Testis (tissue), 2 donors: ENCODE results near the gene CACNA1C.

ENCODE experiments used
- POLR2A ChIP-seq: fragments of 450-650 bp; IDR thresholded peaks from one replicate; pipeline ENCODE4 v1.6.1; 2017; ENCODE audit warnings: antibody characterized with exemption, mild to moderate bottlenecking, moderate library complexity
- TF ChIP-seq, protein P1 (sequence below), 3 experiments: fragments of 450-650 bp in 2 of 3; fragments of 200-600 bp in 1 of 3; sonication (generic) in 1 of 3; IDR thresholded peaks; one replicate each; pipeline ENCODE4 v1.5.1; 2016 to 2019; ENCODE audit warnings: antibody characterized with exemption in 3 of 3, mild to moderate bottlenecking in 2 of 3, moderate library complexity in 1 of 3

DNA sequence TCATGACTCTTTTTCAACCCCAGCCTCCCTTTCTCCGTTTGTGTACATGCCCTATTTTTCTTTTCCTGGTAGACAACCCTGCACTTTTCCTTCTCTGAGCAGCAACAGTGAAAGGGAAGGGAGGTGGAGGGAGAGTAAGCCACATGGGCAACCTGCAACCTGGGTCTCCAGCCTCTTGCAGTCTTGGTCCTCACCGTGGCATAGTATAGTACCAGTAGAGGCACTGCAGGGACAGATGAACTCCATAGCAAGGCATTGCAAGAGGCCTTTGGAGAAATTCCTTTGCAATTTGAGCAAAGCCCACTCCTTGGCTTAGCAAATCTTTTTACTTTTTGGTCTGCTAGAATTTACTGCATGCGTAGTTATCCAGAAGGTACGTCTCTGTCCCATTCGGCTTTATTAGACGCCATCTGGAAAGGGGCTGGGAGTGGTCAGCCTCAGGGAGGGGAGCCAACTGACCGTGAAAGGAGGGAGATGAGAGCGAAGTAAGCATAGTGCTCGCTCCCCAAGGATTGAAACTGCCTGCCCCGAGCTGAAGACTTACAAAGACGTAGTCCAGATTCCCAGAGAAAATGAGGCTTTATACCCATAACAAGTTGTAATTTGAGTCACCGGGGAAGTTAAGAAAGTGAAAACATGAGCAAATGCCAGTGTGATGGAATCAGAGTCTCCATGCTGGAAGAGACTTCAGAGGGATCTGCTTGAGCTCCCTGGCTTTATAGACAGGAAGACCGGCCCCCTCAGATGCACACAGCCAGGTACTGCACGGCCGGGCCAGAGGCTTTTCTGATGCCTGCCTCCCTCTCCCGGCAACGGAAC is 332.0 kb downstream of the CACNA1C start:
- TF ChIP-seq, protein P1, sequence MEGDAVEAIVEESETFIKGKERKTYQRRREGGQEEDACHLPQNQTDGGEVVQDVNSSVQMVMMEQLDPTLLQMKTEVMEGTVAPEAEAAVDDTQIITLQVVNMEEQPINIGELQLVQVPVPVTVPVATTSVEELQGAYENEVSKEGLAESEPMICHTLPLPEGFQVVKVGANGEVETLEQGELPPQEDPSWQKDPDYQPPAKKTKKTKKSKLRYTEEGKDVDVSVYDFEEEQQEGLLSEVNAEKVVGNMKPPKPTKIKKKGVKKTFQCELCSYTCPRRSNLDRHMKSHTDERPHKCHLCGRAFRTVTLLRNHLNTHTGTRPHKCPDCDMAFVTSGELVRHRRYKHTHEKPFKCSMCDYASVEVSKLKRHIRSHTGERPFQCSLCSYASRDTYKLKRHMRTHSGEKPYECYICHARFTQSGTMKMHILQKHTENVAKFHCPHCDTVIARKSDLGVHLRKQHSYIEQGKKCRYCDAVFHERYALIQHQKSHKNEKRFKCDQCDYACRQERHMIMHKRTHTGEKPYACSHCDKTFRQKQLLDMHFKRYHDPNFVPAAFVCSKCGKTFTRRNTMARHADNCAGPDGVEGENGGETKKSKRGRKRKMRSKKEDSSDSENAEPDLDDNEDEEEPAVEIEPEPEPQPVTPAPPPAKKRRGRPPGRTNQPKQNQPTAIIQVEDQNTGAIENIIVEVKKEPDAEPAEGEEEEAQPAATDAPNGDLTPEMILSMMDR (IDR thresholded peaks at IDR 0.05), result no peak
- no peak for TF ChIP-seq POLR2A
